GM13976 (cell line): ENCODE results near the gene MSLN.

Experiments used
- DNase-seq: peaks from one replicate; pipeline ENCODE4 v3.0.0; 2012; ENCODE audit warnings: low spot score
- in situ Hi-C: fragments of 300-500 bp; cut with MboI; formaldehyde crosslinking; loops from one replicate; pipeline ENCODE4 v1.12.0; 2022; ENCODE audit warnings: low sequenced_read_pairs, mixed read lengths, inconsistent platforms; ENCODE audit not compliant: unreplicated experiment
- TF ChIP-seq, protein P1 (sequence below): IDR thresholded peaks from 2 replicates; pipeline ENCODE4 v1.5.1; 2012; ENCODE audit warnings: borderline replicate concordance, mild to moderate bottlenecking; ENCODE audit not compliant: insufficient read depth; ENCODE audit errors: extremely low read depth, missing control alignments, control extremely low read depth

MSLN gene

GRCh38 chr16:817001-817906, 56.7 kb downstream of the MSLN start:
- in situ Hi-C loops = no loop called here
- no peak for DNase-seq

DNA sequence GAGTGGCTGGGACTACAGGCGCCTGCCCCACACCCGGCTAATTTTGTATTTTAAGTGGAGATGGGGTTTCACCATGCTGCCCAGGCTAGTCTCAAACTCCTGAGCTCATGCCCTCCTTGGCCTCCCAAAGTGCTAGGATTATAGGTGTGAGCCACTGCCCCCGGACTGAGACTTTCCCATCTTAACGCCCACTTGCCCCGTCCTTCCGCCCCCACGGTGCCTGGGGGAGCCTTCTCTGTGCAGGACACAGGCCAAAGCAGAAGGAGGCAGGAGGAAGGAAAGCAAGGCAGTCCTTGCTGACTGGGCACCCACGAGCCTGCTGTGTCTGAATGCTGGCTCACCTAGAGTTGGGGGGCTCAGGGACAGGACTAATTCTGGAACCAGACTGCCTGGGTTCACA, 57.6 kb downstream of the MSLN start:
- in situ Hi-C loops = no loop called here
- TF ChIP-seq, protein P1, sequence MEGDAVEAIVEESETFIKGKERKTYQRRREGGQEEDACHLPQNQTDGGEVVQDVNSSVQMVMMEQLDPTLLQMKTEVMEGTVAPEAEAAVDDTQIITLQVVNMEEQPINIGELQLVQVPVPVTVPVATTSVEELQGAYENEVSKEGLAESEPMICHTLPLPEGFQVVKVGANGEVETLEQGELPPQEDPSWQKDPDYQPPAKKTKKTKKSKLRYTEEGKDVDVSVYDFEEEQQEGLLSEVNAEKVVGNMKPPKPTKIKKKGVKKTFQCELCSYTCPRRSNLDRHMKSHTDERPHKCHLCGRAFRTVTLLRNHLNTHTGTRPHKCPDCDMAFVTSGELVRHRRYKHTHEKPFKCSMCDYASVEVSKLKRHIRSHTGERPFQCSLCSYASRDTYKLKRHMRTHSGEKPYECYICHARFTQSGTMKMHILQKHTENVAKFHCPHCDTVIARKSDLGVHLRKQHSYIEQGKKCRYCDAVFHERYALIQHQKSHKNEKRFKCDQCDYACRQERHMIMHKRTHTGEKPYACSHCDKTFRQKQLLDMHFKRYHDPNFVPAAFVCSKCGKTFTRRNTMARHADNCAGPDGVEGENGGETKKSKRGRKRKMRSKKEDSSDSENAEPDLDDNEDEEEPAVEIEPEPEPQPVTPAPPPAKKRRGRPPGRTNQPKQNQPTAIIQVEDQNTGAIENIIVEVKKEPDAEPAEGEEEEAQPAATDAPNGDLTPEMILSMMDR = no peak
- no peak for DNase-seq

More at GRCh38 chr16:817001-817906, 56.7 kb downstream of the MSLN start:
- TF ChIP-seq, protein P1 = no peak
